ENCODE measurements around the gene SYNDIG1. TPM values are rescaled to one million over a fixed set of nuclear protein-coding genes. Genes with fewer than 3 reads are reported as not detected.

The SYNDIG1 gene
- total RNA-seq, 1 experiment from 2014 or later = 5.4 TPM

DNA sequence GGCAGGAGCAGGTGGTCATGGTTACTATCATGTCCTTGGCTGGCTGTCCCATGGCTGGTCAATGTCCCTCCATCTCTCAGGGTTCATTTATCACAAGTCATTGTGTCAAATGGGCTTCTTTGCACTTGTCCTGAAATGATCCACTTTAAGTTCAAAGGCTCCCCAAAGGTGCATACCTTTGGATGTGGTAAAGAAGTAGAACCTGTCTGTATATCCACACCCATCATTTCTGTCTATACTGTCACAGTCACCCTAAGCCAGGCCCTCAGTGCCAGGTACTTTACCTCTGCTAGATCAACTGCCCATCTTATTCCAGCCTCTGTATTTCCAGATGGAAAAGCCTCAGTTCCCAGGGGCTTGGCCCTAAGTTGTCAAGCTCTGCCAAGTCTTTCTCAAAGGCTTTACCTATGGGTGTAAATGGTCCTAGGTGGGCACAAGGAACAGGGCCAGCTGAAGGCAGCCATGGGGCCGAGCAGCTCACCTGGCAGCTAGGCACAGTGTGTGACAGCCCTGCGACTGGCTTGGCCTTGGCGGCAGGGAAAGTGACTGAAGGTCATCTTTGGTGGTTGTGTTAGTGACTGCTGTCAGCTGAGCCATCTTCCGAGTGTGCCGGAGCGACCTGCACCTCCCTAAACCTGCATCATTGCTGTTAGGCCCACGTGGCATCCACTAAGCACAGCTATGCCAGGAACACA is 198.4 kb downstream of the SYNDIG1 start:
- WGBS (ENCODE audit: extremely low coverage, insufficient read length, low lambda C conversion rate) = no CpG with 5 or more reads among the region's 7 CpGs
- peaks cover 2 to 8% of the 10 kb centered on the region in 2 experiments; a peak in 2 of 4 replicates for H3K4me1 Mint-ChIP-seq
- TF ChIP-seq, protein P1, sequence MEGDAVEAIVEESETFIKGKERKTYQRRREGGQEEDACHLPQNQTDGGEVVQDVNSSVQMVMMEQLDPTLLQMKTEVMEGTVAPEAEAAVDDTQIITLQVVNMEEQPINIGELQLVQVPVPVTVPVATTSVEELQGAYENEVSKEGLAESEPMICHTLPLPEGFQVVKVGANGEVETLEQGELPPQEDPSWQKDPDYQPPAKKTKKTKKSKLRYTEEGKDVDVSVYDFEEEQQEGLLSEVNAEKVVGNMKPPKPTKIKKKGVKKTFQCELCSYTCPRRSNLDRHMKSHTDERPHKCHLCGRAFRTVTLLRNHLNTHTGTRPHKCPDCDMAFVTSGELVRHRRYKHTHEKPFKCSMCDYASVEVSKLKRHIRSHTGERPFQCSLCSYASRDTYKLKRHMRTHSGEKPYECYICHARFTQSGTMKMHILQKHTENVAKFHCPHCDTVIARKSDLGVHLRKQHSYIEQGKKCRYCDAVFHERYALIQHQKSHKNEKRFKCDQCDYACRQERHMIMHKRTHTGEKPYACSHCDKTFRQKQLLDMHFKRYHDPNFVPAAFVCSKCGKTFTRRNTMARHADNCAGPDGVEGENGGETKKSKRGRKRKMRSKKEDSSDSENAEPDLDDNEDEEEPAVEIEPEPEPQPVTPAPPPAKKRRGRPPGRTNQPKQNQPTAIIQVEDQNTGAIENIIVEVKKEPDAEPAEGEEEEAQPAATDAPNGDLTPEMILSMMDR (conservative IDR thresholded peaks at IDR 0.05) = no peak

More for the DNA sequence above, 198.4 kb downstream of the SYNDIG1 start:
- H3T11ph ChIP-seq (ENCODE audit: low read length) = no peak overlapping the region
- no peak overlapping the region for H3K4me2 ChIP-seq (ENCODE audit: insufficient read depth, insufficient read length, low read length)
- H3K23me2 ChIP-seq (ENCODE audit: insufficient read length, low read depth, low read length, poor library complexity, severe bottlenecking) = no peaks in the 10 kb centered on the region
- H3K27ac ChIP-seq (ENCODE audit: insufficient read length, low read depth, low read length) = no peak overlapping the region
- no peak overlapping the region for H3K9ac ChIP-seq (ENCODE audit: extremely low read depth, insufficient read length, low read length)
- H2AFZ ChIP-seq (ENCODE audit: low read length) = no peak overlapping the region
- H2BK5ac ChIP-seq (ENCODE audit: insufficient read length, low read length) = no peak overlapping the region
- DNase-seq = no peak
- H3K36me3 Mint-ChIP-seq (ENCODE audit: insufficient read depth in 1 of 3, low read depth in 3 of 3) = no peaks in the 10 kb centered on the region; a peak in 1 of 7 replicates
- H3K27me3 ChIP-seq (ENCODE audit: insufficient read depth, low read length) = no peaks in the 10 kb centered on the region
- H4K5ac ChIP-seq (ENCODE audit: insufficient read length, low read depth, low read length) = no peak overlapping the region
- H3K79me2 ChIP-seq (ENCODE audit: insufficient read depth, low read length) = no peaks in the 10 kb centered on the region
- no peak overlapping the region for H3K56ac ChIP-seq (ENCODE audit: insufficient read length, low read depth, low read length)
- H4K8ac ChIP-seq (replicated peaks; ENCODE audit: insufficient read length, low read depth, low read length) = no peak overlapping the region
- H3K9me3 Mint-ChIP-seq = no peaks in the 10 kb centered on the region; a peak in 1 of 5 replicates
- H4K91ac ChIP-seq (ENCODE audit: insufficient read length, low read depth, low read length) = no peak overlapping the region
- H3K4me3 Mint-ChIP-seq = no peak overlapping the region
- no peaks in the 10 kb centered on the region for H3K4me1 ChIP-seq (ENCODE audit: insufficient read depth, low read length)
- no peak overlapping the region for H2BK20ac ChIP-seq (ENCODE audit: low read depth, low read length, poor library complexity, severe bottlenecking)
- no peaks in the 10 kb centered on the region; the same call in 1 of the 2 replicates for H3K27me3 Mint-ChIP-seq (ENCODE audit: low read depth)
- no peak overlapping the region for H2AK5ac ChIP-seq (ENCODE audit: insufficient read length, low read length)
- H3K9me3 ChIP-seq (ENCODE audit: control insufficient read depth, low read depth, low read length) = no peaks in the 10 kb centered on the region
- H4K20me1 ChIP-seq (ENCODE audit: control insufficient read depth, insufficient read depth, insufficient read length) = no peaks in the 10 kb centered on the region
- no peak overlapping the region for H2BK120ac ChIP-seq (ENCODE audit: low read depth, low read length, poor library complexity, severe bottlenecking)
- H3K27ac Mint-ChIP-seq = peak overlapping the region in 1 of 3 experiments; percentile 31; a peak in 1 of 7 replicates
- no peak overlapping the region for H2BK12ac ChIP-seq (ENCODE audit: insufficient read length, low read depth, low read length)
- H3K4ac ChIP-seq (ENCODE audit: low read depth, low read length) = no peak overlapping the region
- H3K14ac ChIP-seq (ENCODE audit: insufficient read depth, low read length) = no peak overlapping the region
- H3K79me1 ChIP-seq (ENCODE audit: insufficient read depth, low read depth, low read length, poor library complexity, severe bottlenecking) = no peaks in the 10 kb centered on the region
- no peak overlapping the region for H2BK15ac ChIP-seq (ENCODE audit: low read depth, low read length)
- no peak overlapping the region for H3K18ac ChIP-seq (ENCODE audit: insufficient read length, low read depth, low read length)
- H3K23ac ChIP-seq (ENCODE audit: insufficient read length, low read depth, low read length) = no peak overlapping the region
